PC-9 (cell line): ENCODE results near the gene SELENOH. TPM values are rescaled to one million over a fixed set of nuclear protein-coding genes. Genes with fewer than 3 reads are reported as not detected.

Source experiments
- BruUV-seq: library from RNA; stranded (reverse); fragments of 400-500 nt; replicated peaks from 2 replicates; lab custom pipeline; 2021; lab: Mats Ljungman, UMichigan
- CTCF ChIA-PET: fragments of 300-600 bp; sonication (Branson Sonifier 250); formaldehyde crosslinking; loops from one replicate; lab custom pipeline; 2022; ENCODE audit warnings: antibody characterized with exemption; lab: Charles Lee
- POLR2A ChIA-PET: fragments of 300-600 bp; sonication (Branson Sonifier 250); formaldehyde crosslinking; loops from one replicate; lab custom pipeline; 2022; ENCODE audit warnings: antibody characterized with exemption; ENCODE audit not compliant: unreplicated experiment; lab: Charles Lee
- DNase-seq, 2 experiments: peaks; one replicate each; pipeline versions ENCODE4 v3.0.0 to v3.0.0-alpha.2; 2015 to 2022; ENCODE audit warnings: mixed read lengths in 1 of 2
- H2AFZ ChIP-seq: fragments of 200-600 bp; sonication (generic); 2 replicates; pipeline ENCODE4 v1.8.1; 2017; ENCODE audit warnings: antibody characterized with exemption
- H3F3A ChIP-seq: fragments of 200-600 bp; sonication (generic); 2 replicates; pipeline ENCODE4 v1.8.1; 2017; ENCODE audit warnings: antibody characterized with exemption, mild to moderate bottlenecking, low read depth; ENCODE audit not compliant: insufficient read depth
- H3K27ac ChIP-seq: fragments of 200-600 bp; sonication (generic); 2 replicates; pipeline ENCODE4 v1.6.1; 2016; ENCODE audit warnings: mixed run types
- H3K27me3 ChIP-seq: fragments of 200-600 bp; sonication (generic); 2 replicates; pipeline ENCODE4 v1.6.1; 2016; ENCODE audit warnings: low read depth, mixed run types; ENCODE audit not compliant: insufficient read depth
- H3K36me3 ChIP-seq: fragments of 200-600 bp; sonication (generic); 2 replicates; pipeline ENCODE4 v1.6.1; 2016; ENCODE audit warnings: low read depth, mixed run types
- H3K4me1 ChIP-seq: fragments of 200-600 bp; sonication (generic); replicated peaks from 2 replicates; pipeline ENCODE4 v1.6.1; 2016; ENCODE audit warnings: mixed run types; ENCODE audit not compliant: insufficient read depth
- H3K4me2 ChIP-seq: fragments of 200-600 bp; sonication (generic); 2 replicates; pipeline ENCODE4 v1.6.1; 2017; ENCODE audit warnings: mixed run types
- H3K4me3 ChIP-seq: fragments of 200-600 bp; sonication (generic); 2 replicates; pipeline ENCODE4 v1.6.1; 2016; ENCODE audit warnings: mixed run types
- H3K79me2 ChIP-seq: fragments of 200-600 bp; sonication (generic); 2 replicates; pipeline ENCODE4 v1.6.1; 2017; ENCODE audit warnings: low read depth, mixed run types
- H3K9me2 ChIP-seq: fragments of 200-600 bp; sonication (generic); 2 replicates; pipeline ENCODE4 v1.8.1; 2017; ENCODE audit warnings: mild to moderate bottlenecking; ENCODE audit not compliant: insufficient read depth
- H3K9me3 ChIP-seq: fragments of 200-600 bp; sonication (generic); 2 replicates; pipeline ENCODE4 v1.8.1; 2016; ENCODE audit warnings: low read depth; ENCODE audit not compliant: insufficient read depth
- H4K20me1 ChIP-seq: fragments of 200-600 bp; sonication (generic); 2 replicates; pipeline ENCODE4 v1.8.1; 2017; ENCODE audit not compliant: insufficient read depth
- CTCF ChIP-seq: fragments of 200-600 bp; sonication (generic); conservative IDR thresholded peaks from 2 replicates; pipeline ENCODE4 v1.6.1; 2017; ENCODE audit warnings: mixed run types, antibody characterized with exemption, mild to moderate bottlenecking, moderate library complexity
- EZH2 ChIP-seq: fragments of 200-600 bp; sonication (generic); IDR thresholded peaks from 2 replicates; pipeline ENCODE4 v1.8.0; 2017; ENCODE audit warnings: antibody characterized with exemption, low read depth
- intact Hi-C: fragments of 100-400 bp; cut with micrococcal nuclease; formaldehyde crosslinking; loops from one replicate; pipeline ENCODE4 v1.10.0; 2022; ENCODE audit not compliant: unreplicated experiment
- total RNA-seq: library from RNA; stranded (reverse); gene quantifications from 2 replicates; pipeline ENCODE4 v1.2.3, GENCODE V29; 2021

The SELENOH gene
- total RNA-seq, 1 experiment from 2014 or later, result 211 TPM

GRCh38 chr11:57776031-57776521, 34.8 kb downstream of the SELENOH start:
- Histone ChIP-seq H3K27ac (peak overlapping the region; percentile 93), H3K36me3 (peaks cover 11% of the 10 kb centered on the region; the same call in 1 of the 2 replicates), H3K4me2 (peak overlapping the region; percentile 91), H4K20me1 (peaks cover 13% of the 10 kb centered on the region; the same call in 1 of the 2 replicates), H3K27me3 (no peaks in the 10 kb centered on the region), H3F3A (peaks cover 85% of the 10 kb centered on the region), H3K4me3 (peak overlapping the region; percentile 2; the same call in 1 of the 2 replicates), H3K79me2 (peaks cover 97% of the 10 kb centered on the region), H3K9me2 (no peaks in the 10 kb centered on the region), H3K4me1 (peaks cover 97% of the 10 kb centered on the region), H2AFZ (no peak overlapping the region), H3K9me3 (no peaks in the 10 kb centered on the region)
- no peak for TF ChIP-seq CTCF
- TF ChIP-seq EZH2, result no peak
- BruUV-seq, result no TSS peak
- POLR2A ChIA-PET, result interaction anchor here (0.6 to 0.7 kb wide), 5 partner anchors 13 to 109 kb away, joined by 3 to 6 read pairs (median 5); partner anchors contain the start of gene SELENOH
- DNase-seq, result peak in 1 of 2 experiments; percentile 67
- intact Hi-C loops, result loop anchor here (10.0 kb wide), 2 partner anchors 451 to 1779 kb away; partner anchors contain the start of gene TNKS1BP1
- CTCF ChIA-PET, result interaction anchor here (0.6 kb wide), 1 partner anchor 29 kb away, joined by 3 read pairs; no protein-coding TSS in a partner anchor

GRCh38 chr11:57776577-57777210, 35.4 kb downstream of the SELENOH start:
- no peak for DNase-seq
- ChIA-PET POLR2A (interaction anchor here (0.6 to 0.7 kb wide), 5 partner anchors 13 to 109 kb away, joined by 3 to 5 read pairs (median 4); partner anchors contain the start of gene CTNND1), CTCF (no interaction called here)
- H3K4me1 ChIP-seq, result peaks cover 95% of the 10 kb centered on the region
- H3K79me2 ChIP-seq, result peaks cover 93% of the 10 kb centered on the region
- peaks cover 13% of the 10 kb centered on the region; the same call in 1 of the 2 replicates for H4K20me1 ChIP-seq
- intact Hi-C loops, result loop anchor here (10.0 kb wide), 2 partner anchors 452 to 1778 kb away; partner anchors contain the start of gene TNKS1BP1
- H3K27ac ChIP-seq, result peak overlapping the region; percentile 93
- H3K9me3 ChIP-seq, result no peaks in the 10 kb centered on the region
- H3K4me2 ChIP-seq, result peak overlapping the region; percentile 91
- no peaks in the 10 kb centered on the region for H3K27me3 ChIP-seq
- H3K4me3 ChIP-seq, result peak overlapping the region; percentile 50; the same call in 1 of the 2 replicates
- peaks cover 83% of the 10 kb centered on the region for H3F3A ChIP-seq
- no peak for TF ChIP-seq EZH2
- no peak for TF ChIP-seq CTCF
- H2AFZ ChIP-seq, result no peak overlapping the region
- no TSS peak for BruUV-seq
- H3K9me2 ChIP-seq, result no peaks in the 10 kb centered on the region
- H3K36me3 ChIP-seq, result peaks cover 11% of the 10 kb centered on the region; the same call in 1 of the 2 replicates

- peaks cover 93% of the 10 kb centered on the region for H3K79me2 ChIP-seq
- intact Hi-C loops, result loop anchor here (1.0 to 10.0 kb wide), 5 partner anchors 17 to 1777 kb away; partner anchors contain the start of genes CTNND1, SELENOH and TNKS1BP1
- ChIA-PET CTCF (interaction anchor here (2.4 to 3.2 kb wide), 2 partner anchors 16 to 23 kb away, joined by 10 to 38 read pairs; partner anchors contain the start of gene CTNND1), POLR2A (interaction anchor here (0.6 to 1.8 kb wide), 7 partner anchors 14 to 376 kb away, joined by 3 to 38 read pairs (median 12); partner anchors contain the start of genes CTNND1 and SELENOH)
- DNase-seq, result peak; percentile 41 to 78
- peak overlapping the region; percentile 93 for H3K27ac ChIP-seq
- H3K4me3 ChIP-seq, result peak overlapping the region; percentile 50
- H3K9me3 ChIP-seq, result no peaks in the 10 kb centered on the region
- no peak for TF ChIP-seq EZH2
- TF ChIP-seq CTCF, result no peak
- H4K20me1 ChIP-seq, result 0 out of 2 replicates have a peak, but pooled peaks cover 3% of the 10 kb centered on the region
- H3K36me3 ChIP-seq, result peaks cover 11% of the 10 kb centered on the region; the same call in 1 of the 2 replicates
- H3K4me1 ChIP-seq, result peaks cover 95% of the 10 kb centered on the region
- peaks cover 83% of the 10 kb centered on the region for H3F3A ChIP-seq
- H3K4me2 ChIP-seq, result peak overlapping the region; percentile 91
- no peaks in the 10 kb centered on the region for H3K9me2 ChIP-seq
- BruUV-seq, result TSS peak; percentile 54
- H2AFZ ChIP-seq, result no peak overlapping the region
- no peaks in the 10 kb centered on the region for H3K27me3 ChIP-seq
Measured at GRCh38 chr11:57777969-57778317, 36.7 kb downstream of the SELENOH start.
